Panc1 (cell line): Measurements from ENCODE around the gene ARHGAP33. TPM values are rescaled to one million over a fixed set of nuclear protein-coding genes. Genes with fewer than 3 reads are reported as not detected.
"Not testable (repeated sequence)": the region's sequence is repeated elsewhere in the genome, so short reads cannot be mapped to it uniquely, and the experiment has no call there.

ENCODE experiments used
- ATAC-seq: fragments of 200-7000 bp; cut with Tn5 transposase; 2 replicates; pipeline ENCODE4 v1.9.1; 2020; ENCODE audit warnings: mild to moderate bottlenecking, moderate library complexity
- BruUV-seq: library from RNA; stranded (reverse); fragments of 400-500 nt; replicated peaks from 2 replicates; lab custom pipeline; 2021; lab: Mats Ljungman, UMichigan
- CTCF ChIA-PET: fragments of 300-600 bp; sonication (Branson Sonifier 250); formaldehyde crosslinking; loops from one replicate; lab custom pipeline; 2022; ENCODE audit warnings: antibody characterized with exemption; lab: Charles Lee
- POLR2A ChIA-PET: fragments of 300-600 bp; sonication (Branson Sonifier 250); formaldehyde crosslinking; loops from one replicate; lab custom pipeline; 2022; ENCODE audit warnings: antibody characterized with exemption; lab: Charles Lee
- DNase-seq: peaks from one replicate; pipeline ENCODE4 v3.0.0-alpha.2; 2010; ENCODE audit warnings: low read depth, low spot score
- H3K27ac ChIP-seq: 2 replicates; pipeline ENCODE4 v1.5.1; 2011; ENCODE audit warnings: mild to moderate bottlenecking, low read length, inconsistent platforms
- H3K27me3 ChIP-seq: fragments of 200-500 bp; sonication (Bioruptor generic); 2 replicates; pipeline ENCODE4 v1.6.0; 2014; ENCODE audit warnings: low read length, inconsistent platforms; ENCODE audit not compliant: control insufficient read depth, insufficient read depth
- H3K36me3 ChIP-seq: fragments of 200-500 bp; sonication (Bioruptor generic); 2 replicates; pipeline ENCODE4 v1.5.1; 2014; ENCODE audit warnings: inconsistent platforms, mild to moderate bottlenecking, low read length, moderate library complexity; ENCODE audit not compliant: control insufficient read depth, insufficient read depth
- H3K4me1 ChIP-seq: 2 replicates; pipeline ENCODE4 v1.5.1; 2011; ENCODE audit warnings: inconsistent platforms, mild to moderate bottlenecking, low read length, moderate library complexity; ENCODE audit not compliant: control insufficient read depth, insufficient read depth
- H3K4me3 ChIP-seq, 2 experiments: 2 replicates each; pipeline ENCODE4 v1.5.1; 2011 to 2012; ENCODE audit warnings: low read depth in 2 of 2, low read length in 2 of 2, mild to moderate bottlenecking in 2 of 2, inconsistent platforms in 1 of 2, moderate library complexity in 1 of 2
- H3K9me3 ChIP-seq: fragments of 200-500 bp; sonication (Bioruptor generic); 2 replicates; pipeline ENCODE4 v1.5.1; 2014; ENCODE audit warnings: low read depth, mild to moderate bottlenecking, inconsistent platforms, low read length, moderate library complexity; ENCODE audit not compliant: control insufficient read depth, insufficient read depth
- POLR2AphosphoS5 ChIP-seq: IDR thresholded peaks from 2 replicates; pipeline ENCODE4 v1.6.1; 2012; ENCODE audit warnings: mild to moderate bottlenecking, low read depth, low read length, moderate library complexity
- SIN3A ChIP-seq: IDR thresholded peaks from 2 replicates; pipeline ENCODE4 v1.6.1; 2012; ENCODE audit warnings: low read depth, mild to moderate bottlenecking, low read length, moderate library complexity, borderline replicate concordance; ENCODE audit not compliant: insufficient read depth
- TCF7L2 ChIP-seq: IDR thresholded peaks from 2 replicates; pipeline ENCODE4 v1.6.1; 2011; ENCODE audit warnings: mild to moderate bottlenecking, low read depth, low read length, inconsistent platforms
- in situ Hi-C: cut with HindIII; loops from 2 replicates; pipeline ENCODE4 v1.10.0; 2016; ENCODE audit warnings: low sequenced_read_pairs, low pct_unique_long_range_greater_than_20kb
- intact Hi-C: fragments of 100-400 bp; cut with micrococcal nuclease; formaldehyde crosslinking; loops from one replicate; pipeline ENCODE4 v1.10.0; 2022; ENCODE audit not compliant: unreplicated experiment
- total RNA-seq: library from RNA; stranded (reverse); gene quantifications from one replicate; pipeline ENCODE4 v1.2.1, GENCODE V29; 2021; ENCODE audit not compliant: unreplicated experiment
- TF ChIP-seq, protein P1 (sequence below), 2 experiments: IDR thresholded peaks; 2 replicates each; pipeline ENCODE4 v1.6.1; 2011 to 2012; ENCODE audit warnings: low read depth in 2 of 2, control low read depth in 1 of 2, low read length in 1 of 2, mild to moderate bottlenecking in 1 of 2, moderate library complexity in 1 of 2; ENCODE audit not compliant: insufficient read depth in 1 of 2
- TF ChIP-seq, protein P2 (sequence below): fragments of 450-650 bp; IDR thresholded peaks from 2 replicates; pipeline ENCODE4 v1.5.1; 2017; ENCODE audit warnings: mild to moderate bottlenecking

ARHGAP33 gene
- total RNA-seq, 1 experiment from 2014 or later = 35.8 TPM

DNA sequence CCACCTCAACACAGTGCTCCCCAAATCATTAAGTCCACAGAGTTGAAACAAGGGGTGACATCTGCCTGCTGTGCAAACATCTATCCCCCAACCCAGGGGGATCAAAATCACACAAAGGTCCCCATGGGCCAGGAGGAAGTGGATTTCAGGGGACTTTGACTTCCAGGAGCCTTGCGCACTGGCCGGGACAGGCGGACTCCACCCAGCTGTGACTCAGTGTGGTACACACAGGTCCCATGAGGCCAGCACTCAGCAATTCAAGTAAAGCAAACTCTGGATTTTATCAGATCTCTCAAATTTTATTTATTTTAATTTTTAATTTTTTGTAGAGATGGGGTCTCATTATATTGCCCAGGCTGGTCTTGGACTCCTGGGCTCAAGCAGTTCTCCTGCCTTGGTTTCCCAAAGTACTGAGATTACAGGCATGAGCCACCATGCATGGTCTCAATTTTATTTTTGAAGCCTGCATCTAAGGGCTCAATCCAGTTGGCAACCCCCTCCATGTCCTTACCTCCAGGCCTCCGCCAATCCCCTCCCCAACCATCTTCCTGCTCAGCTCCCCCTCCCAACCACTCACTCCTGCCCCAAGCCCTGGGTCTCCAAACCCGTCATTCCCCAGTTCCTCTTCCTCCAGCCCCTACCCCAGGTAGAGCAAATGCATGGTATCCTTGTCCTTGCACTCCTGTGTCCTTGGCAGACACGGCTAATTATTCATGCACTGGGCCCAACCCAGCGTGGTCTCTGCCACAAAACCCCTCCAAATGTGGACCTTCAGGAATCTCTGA is 18.2 kb downstream of the ARHGAP33 start:
- ATAC-seq = no peak
- H3K27me3 ChIP-seq = no peaks in the 10 kb centered on the region
- DNase-seq = no peak
- no TSS peak for BruUV-seq
- intact Hi-C loops (no loop called here), in situ Hi-C loops (no loop called here)
- no peak overlapping the region for H3K4me3 ChIP-seq
- H3K27ac ChIP-seq = no peak overlapping the region
- H3K36me3 ChIP-seq = no peaks in the 10 kb centered on the region
- no peaks in the 10 kb centered on the region; the same call in 1 of the 2 replicates for H3K4me1 ChIP-seq
- ChIA-PET POLR2A (no interaction called here), CTCF (no interaction called here)
- TF ChIP-seq, protein P1, sequence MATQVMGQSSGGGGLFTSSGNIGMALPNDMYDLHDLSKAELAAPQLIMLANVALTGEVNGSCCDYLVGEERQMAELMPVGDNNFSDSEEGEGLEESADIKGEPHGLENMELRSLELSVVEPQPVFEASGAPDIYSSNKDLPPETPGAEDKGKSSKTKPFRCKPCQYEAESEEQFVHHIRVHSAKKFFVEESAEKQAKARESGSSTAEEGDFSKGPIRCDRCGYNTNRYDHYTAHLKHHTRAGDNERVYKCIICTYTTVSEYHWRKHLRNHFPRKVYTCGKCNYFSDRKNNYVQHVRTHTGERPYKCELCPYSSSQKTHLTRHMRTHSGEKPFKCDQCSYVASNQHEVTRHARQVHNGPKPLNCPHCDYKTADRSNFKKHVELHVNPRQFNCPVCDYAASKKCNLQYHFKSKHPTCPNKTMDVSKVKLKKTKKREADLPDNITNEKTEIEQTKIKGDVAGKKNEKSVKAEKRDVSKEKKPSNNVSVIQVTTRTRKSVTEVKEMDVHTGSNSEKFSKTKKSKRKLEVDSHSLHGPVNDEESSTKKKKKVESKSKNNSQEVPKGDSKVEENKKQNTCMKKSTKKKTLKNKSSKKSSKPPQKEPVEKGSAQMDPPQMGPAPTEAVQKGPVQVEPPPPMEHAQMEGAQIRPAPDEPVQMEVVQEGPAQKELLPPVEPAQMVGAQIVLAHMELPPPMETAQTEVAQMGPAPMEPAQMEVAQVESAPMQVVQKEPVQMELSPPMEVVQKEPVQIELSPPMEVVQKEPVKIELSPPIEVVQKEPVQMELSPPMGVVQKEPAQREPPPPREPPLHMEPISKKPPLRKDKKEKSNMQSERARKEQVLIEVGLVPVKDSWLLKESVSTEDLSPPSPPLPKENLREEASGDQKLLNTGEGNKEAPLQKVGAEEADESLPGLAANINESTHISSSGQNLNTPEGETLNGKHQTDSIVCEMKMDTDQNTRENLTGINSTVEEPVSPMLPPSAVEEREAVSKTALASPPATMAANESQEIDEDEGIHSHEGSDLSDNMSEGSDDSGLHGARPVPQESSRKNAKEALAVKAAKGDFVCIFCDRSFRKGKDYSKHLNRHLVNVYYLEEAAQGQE (IDR thresholded peaks at IDR 0.05; ENCODE audit: insufficient read depth in 1 of 2, low read depth in 2 of 2, low read length in 1 of 2) = no peak
- TF ChIP-seq POLR2AphosphoS5 (no peak), SIN3A (no peak), TCF7L2 (no peak)
- TF ChIP-seq, protein P2, sequence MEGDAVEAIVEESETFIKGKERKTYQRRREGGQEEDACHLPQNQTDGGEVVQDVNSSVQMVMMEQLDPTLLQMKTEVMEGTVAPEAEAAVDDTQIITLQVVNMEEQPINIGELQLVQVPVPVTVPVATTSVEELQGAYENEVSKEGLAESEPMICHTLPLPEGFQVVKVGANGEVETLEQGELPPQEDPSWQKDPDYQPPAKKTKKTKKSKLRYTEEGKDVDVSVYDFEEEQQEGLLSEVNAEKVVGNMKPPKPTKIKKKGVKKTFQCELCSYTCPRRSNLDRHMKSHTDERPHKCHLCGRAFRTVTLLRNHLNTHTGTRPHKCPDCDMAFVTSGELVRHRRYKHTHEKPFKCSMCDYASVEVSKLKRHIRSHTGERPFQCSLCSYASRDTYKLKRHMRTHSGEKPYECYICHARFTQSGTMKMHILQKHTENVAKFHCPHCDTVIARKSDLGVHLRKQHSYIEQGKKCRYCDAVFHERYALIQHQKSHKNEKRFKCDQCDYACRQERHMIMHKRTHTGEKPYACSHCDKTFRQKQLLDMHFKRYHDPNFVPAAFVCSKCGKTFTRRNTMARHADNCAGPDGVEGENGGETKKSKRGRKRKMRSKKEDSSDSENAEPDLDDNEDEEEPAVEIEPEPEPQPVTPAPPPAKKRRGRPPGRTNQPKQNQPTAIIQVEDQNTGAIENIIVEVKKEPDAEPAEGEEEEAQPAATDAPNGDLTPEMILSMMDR = no peak
- H3K9me3 ChIP-seq = no peaks in the 10 kb centered on the region

DNA sequence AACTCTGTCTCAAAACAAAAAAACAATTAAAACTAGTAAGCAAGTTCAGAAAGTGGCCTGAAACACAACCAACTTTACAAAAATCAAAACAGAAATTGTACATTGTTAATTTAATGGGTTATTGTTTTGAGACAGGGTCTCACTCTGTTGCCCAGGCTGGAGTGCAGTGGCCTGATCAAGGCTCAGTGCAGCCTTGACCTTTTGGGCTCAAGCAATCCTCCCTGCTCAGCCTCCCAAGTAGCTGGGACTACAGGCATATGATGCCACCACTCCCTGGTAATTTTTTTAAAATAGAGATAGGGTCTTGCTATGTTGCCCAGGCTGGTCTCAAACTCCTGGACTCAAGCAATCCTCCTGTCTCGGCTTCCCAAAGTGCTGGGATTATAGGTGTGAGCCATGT is 20.2 kb downstream of the ARHGAP33 start:
- in situ Hi-C loops, POLR2A ChIA-PET, DNase-seq: not testable (repeated sequence)

More for the DNA sequence above, 20.2 kb downstream of the ARHGAP33 start:
- intact Hi-C loops, ATAC-seq, H3K9me3 ChIP-seq, CTCF ChIA-PET, H3K4me3 ChIP-seq, H3K27ac ChIP-seq, BruUV-seq, H3K36me3 ChIP-seq, H3K4me1 ChIP-seq, H3K27me3 ChIP-seq: not testable (repeated sequence)
